Keratinocyte (primary cell): ENCODE measurements around the gene PUDP. TPM values are rescaled to one million over a fixed set of nuclear protein-coding genes. Genes with fewer than 3 reads are reported as not detected.

ENCODE experiments used
- DNase-seq: peaks from one replicate; pipeline ENCODE4 v3.0.0-alpha.2; 2011; ENCODE audit warnings: low read depth, missing footprints, low spot score
- FAIRE-seq: peaks from 2 replicates; lab custom pipeline; 2011; peaks lifted over from hg19 to GRCh38; lab: Jason Lieb, UNC
- H2AFZ ChIP-seq: 2 replicates; pipeline ENCODE4 v1.6.0; 2012; ENCODE audit warnings: low read length, control low read depth, inconsistent platforms; ENCODE audit not compliant: control insufficient read depth
- H3K27ac ChIP-seq: 2 replicates; pipeline ENCODE4 v1.5.1; 2011; ENCODE audit warnings: low read length; ENCODE audit not compliant: control insufficient read depth, insufficient read depth
- H3K27me3 ChIP-seq: 3 replicates; pipeline ENCODE4 v1.6.0; 2011; ENCODE audit warnings: low read length; ENCODE audit not compliant: control insufficient read depth, insufficient read depth; ENCODE audit errors: extremely low read depth
- H3K36me3 ChIP-seq, 2 experiments: 2 replicates in 1 of 2; 3 replicates in 1 of 2; pipeline ENCODE4 v1.5.1; 2011; ENCODE audit warnings: low read length in 2 of 2, mild to moderate bottlenecking in 1 of 2; ENCODE audit not compliant: control insufficient read depth in 2 of 2, insufficient read depth in 2 of 2; ENCODE audit errors: extremely low read depth in 1 of 2
- H3K4me1 ChIP-seq: 3 replicates; pipeline ENCODE4 v1.5.1; 2011; ENCODE audit warnings: low read length; ENCODE audit not compliant: control insufficient read depth, insufficient read depth; ENCODE audit errors: extremely low read depth
- H3K4me2 ChIP-seq: 3 replicates; pipeline ENCODE4 v1.6.0; 2011; ENCODE audit warnings: low read depth, low read length; ENCODE audit not compliant: control insufficient read depth, insufficient read depth; ENCODE audit errors: extremely low read depth
- H3K4me3 ChIP-seq, 3 experiments: fragments of 200-600 bp in 1 of 3; sonication (generic) in 1 of 3; 2 replicates in 2 of 3; 3 replicates in 1 of 3; pipeline ENCODE4 v1.5.1; 2011 to 2016; ENCODE audit warnings: low read length in 3 of 3, mild to moderate bottlenecking in 3 of 3, control low read depth in 2 of 3, inconsistent platforms in 1 of 3, low read depth in 1 of 3, mixed read lengths in 1 of 3, mixed run types in 1 of 3, moderate library complexity in 1 of 3; ENCODE audit not compliant: control insufficient read depth in 2 of 3, insufficient read depth in 2 of 3; ENCODE audit errors: extremely low read depth in 1 of 3
- H3K79me2 ChIP-seq: 2 replicates; pipeline ENCODE4 v1.6.0; 2012; ENCODE audit warnings: low read length; ENCODE audit not compliant: control insufficient read depth, insufficient read depth
- H3K9ac ChIP-seq: 3 replicates; pipeline ENCODE4 v1.6.0; 2011; ENCODE audit warnings: low read length; ENCODE audit not compliant: control insufficient read depth, insufficient read depth; ENCODE audit errors: extremely low read depth
- H3K9me1 ChIP-seq: 3 replicates; pipeline ENCODE4 v1.6.0; 2011; ENCODE audit warnings: low read length; ENCODE audit not compliant: control insufficient read depth, insufficient read depth; ENCODE audit errors: extremely low read depth
- H3K9me3 ChIP-seq: 2 replicates; pipeline ENCODE4 v1.5.1; 2012; ENCODE audit warnings: low read depth, low read length; ENCODE audit not compliant: control insufficient read depth
- H4K20me1 ChIP-seq: 3 replicates; pipeline ENCODE4 v1.6.0; 2011; ENCODE audit warnings: low read length; ENCODE audit not compliant: control insufficient read depth, insufficient read depth; ENCODE audit errors: extremely low read depth
- CTCF ChIP-seq, 3 experiments: IDR thresholded peaks in 1 of 3; conservative IDR thresholded peaks in 1 of 3; optimal IDR thresholded peaks in 1 of 3; 2 replicates in 2 of 3; 3 replicates in 1 of 3; pipeline versions ENCODE3 to v1.5.1; 2011; ENCODE audit warnings: low read length in 3 of 3, mild to moderate bottlenecking in 3 of 3, moderate library complexity in 2 of 3, control low read depth in 1 of 3, inconsistent platforms in 1 of 3; ENCODE audit not compliant: insufficient read depth in 2 of 3; ENCODE audit errors: extremely low read depth in 1 of 3
- EZH2 ChIP-seq: IDR thresholded peaks from one replicate; pipeline ENCODE4 v1.6.1; 2012; ENCODE audit warnings: inconsistent platforms, mild to moderate bottlenecking, low read length, moderate library complexity
- dilution Hi-C: fragments of 300-500 bp; cut with MboI; formaldehyde crosslinking; loops from one replicate; pipeline ENCODE4 v1.7.0; 2020; ENCODE audit warnings: low sequenced_read_pairs; ENCODE audit not compliant: extremely low pct_ligation_motif_present
- polyA plus RNA-seq, 5 experiments: library from polyadenylated mRNA; depleted of rRNA in 3 of 5; stranded (reverse) in 3 of 5; stranded (forward) in 1 of 5; unstranded in 1 of 5; fragments of >200 nt; gene quantifications; 1 replicate in 1 of 5; 2 replicates in 3 of 5; 3 replicates in 1 of 5; pipeline versions ENCODE4 v1.2.1 to v1.2.3, GENCODE V29; 2011 to 2012; ENCODE audit warnings: missing spikeins in 2 of 5, low read depth in 1 of 5, low replicate concordance in 1 of 5

Gene PUDP
- polyA plus RNA-seq, 1 donor (not counting 4 experiments of a cell fraction or from before 2014, with no cell fraction given) = 48.0 TPM

- no peaks in the 10 kb centered on the region for H3K36me3 ChIP-seq
- no peaks in the 10 kb centered on the region for H3K4me1 ChIP-seq
- H4K20me1 ChIP-seq = no peaks in the 10 kb centered on the region
- DNase-seq (no peak), FAIRE-seq (no peak)
- H3K27me3 ChIP-seq = no peaks in the 10 kb centered on the region
- no peak overlapping the region for H3K9ac ChIP-seq
- H3K79me2 ChIP-seq = no peaks in the 10 kb centered on the region
- H3K9me3 ChIP-seq = no peaks in the 10 kb centered on the region
- dilution Hi-C loops = no loop called here
- no peak overlapping the region for H3K27ac ChIP-seq
- H3K4me3 ChIP-seq = no peak overlapping the region
- no peaks in the 10 kb centered on the region for H3K9me1 ChIP-seq
- H3K4me2 ChIP-seq = no peak overlapping the region
- no peak for TF ChIP-seq EZH2
- no peak for TF ChIP-seq CTCF (optimal IDR thresholded peaks at IDR 0.05 in 1 of 3, IDR thresholded peaks at IDR 0.05 in 1 of 3, conservative IDR thresholded peaks at IDR 0.05 in 1 of 3; ENCODE audit: extremely low read depth in 1 of 3, insufficient read depth in 2 of 3, low read length in 3 of 3)
- no peak overlapping the region for H2AFZ ChIP-seq
Observed at GRCh38 chrX:7192871-7193270, 44.9 kb upstream of the PUDP start.

DNA sequence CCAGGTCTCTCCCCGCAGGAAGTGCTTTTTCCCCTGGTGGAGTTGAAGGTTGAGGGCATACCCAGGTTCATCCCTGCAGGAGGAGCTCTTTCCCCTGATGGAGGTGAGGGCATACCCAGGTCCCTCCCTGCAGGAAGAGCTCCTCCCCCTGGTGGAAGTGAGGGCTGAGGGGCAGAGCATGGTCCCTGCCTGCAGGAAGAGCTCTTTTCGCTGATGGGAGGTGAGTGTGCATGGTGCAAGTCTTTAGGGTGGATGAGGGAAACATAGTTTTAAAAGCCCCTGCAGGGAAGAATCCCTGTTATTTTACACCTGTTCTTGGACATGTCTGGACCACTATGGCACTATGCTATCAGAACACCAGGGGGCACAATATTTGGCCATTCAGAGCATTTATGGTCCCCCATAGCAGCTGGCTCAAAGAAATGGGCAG lies 43.7 kb upstream of the PUDP start:
- Histone ChIP-seq H3K9me1 (no peaks in the 10 kb centered on the region), H2AFZ (no peak overlapping the region), H4K20me1 (no peaks in the 10 kb centered on the region), H3K4me3 (no peak overlapping the region), H3K27me3 (no peaks in the 10 kb centered on the region), H3K4me1 (no peaks in the 10 kb centered on the region), H3K9me3 (no peaks in the 10 kb centered on the region), H3K4me2 (no peak overlapping the region), H3K79me2 (no peaks in the 10 kb centered on the region), H3K36me3 (no peaks in the 10 kb centered on the region), H3K27ac (no peak overlapping the region), H3K9ac (no peak overlapping the region)
- dilution Hi-C loops = no loop called here
- no peak for DNase-seq
- TF ChIP-seq EZH2 = no peak
- peak; percentile 19 to 23 (median 19) for TF ChIP-seq CTCF (optimal IDR thresholded peaks at IDR 0.05 in 1 of 3, IDR thresholded peaks at IDR 0.05 in 1 of 3, conservative IDR thresholded peaks at IDR 0.05 in 1 of 3; ENCODE audit: extremely low read depth in 1 of 3, insufficient read depth in 2 of 3, low read length in 3 of 3)
- no peak for FAIRE-seq
